ENCODE data around the gene RTL10. TPM values are rescaled to one million over a fixed set of nuclear protein-coding genes. Genes with fewer than 3 reads are reported as not detected.
"Not testable (repeated sequence)": the region's sequence is repeated elsewhere in the genome, so short reads cannot be mapped to it uniquely, and the experiment has no call there.

The RTL10 gene
- polyA plus RNA-seq, 1 donor, result 24.5 TPM

DNA sequence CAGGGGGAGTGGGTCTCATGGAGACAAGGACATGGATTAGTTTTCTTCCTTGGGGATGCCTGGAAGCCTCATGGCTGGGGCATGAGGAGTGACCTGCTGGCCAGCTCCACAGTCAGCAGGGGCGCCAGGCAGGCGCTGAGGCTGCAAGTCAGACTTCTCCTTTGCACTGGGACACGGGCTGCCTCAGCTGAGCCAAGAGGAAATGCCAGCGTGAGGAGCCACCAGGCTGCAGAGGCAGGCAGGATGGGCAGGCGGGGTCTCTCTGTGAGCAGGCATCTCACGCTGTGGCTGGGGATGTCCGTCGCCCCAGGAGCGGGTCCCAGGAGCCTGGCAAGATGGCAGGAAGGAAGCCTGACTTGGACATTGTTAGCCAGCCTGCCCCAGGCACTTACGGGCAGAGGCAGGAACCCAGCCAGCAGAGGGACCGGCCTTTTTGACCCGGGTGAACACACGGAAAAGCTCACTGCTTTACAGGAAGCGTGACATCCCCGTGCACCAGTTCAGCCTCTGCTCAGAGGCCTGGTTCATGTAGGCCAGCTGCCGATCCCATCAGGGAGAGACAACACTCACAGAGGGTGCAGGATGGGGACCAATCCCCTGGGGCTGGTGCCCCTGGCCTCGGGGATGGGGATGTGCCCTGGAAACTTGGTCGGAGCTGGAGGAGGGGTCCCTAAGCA, 10.2 kb downstream of the RTL10 start:
- DNase-seq, result no peak

DNA sequence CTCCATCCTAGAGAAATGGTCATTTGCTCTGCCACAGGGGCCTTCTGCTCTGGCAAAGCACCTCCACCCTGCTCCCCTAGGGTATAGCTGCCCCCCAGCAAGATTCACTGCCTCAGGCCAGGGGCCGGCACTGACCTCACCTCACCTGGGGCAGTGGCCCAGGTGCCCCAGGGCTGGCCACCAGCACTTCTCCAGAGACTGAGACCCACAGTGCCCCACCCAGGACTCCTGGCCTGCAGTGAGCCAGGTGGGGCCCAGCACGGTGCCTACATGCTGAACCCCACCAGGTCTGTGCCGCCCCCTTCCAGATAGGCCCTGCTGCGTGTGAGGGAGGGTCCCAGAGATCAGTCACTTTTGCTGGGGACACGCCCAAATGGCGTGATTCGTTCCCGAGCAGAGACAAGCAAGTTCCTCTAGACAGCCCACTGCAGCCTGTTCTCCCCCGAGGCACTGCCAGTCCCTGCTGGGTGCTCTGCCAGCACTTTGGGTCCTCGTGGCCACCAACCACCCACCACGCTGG, 10.8 kb downstream of the RTL10 start:
- DNase-seq, result no peak

DNA sequence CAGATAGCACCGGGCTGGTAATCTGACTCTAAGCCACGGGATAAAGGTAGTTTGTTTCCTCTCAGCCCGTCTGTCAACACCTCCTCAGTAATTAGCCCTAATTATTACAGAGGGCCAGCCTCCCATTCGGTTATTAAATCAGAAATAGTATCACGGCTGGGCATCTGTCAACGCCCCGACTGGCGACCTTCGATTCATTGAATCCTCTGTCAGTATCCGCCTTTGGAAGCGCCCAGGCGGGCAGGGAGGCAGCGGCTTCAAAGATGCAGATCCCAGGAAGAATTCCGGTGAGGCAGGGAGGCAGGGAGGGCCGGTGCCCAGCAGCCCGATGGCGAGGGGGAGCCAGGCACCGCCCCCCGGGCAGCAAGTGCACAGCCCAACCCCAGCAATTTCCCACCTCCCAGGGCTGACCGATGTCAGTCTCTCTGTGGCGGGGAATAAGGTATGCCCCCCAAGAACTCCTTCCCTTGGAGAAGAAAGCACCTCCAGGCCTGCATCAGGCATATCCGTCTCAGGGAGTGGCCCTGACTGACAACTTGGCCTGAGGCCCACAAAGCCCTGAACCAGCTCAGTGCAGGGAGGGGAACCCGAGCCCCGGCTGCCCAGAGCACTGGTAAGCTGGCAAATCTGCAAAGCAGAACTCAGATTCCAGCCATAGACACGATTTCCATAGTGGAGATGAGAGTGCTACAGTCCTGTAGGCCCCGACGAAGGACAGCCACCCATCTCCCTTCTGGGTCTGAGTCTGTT, 11.4 kb downstream of the RTL10 start:
- DNase-seq, result no peak

DNA sequence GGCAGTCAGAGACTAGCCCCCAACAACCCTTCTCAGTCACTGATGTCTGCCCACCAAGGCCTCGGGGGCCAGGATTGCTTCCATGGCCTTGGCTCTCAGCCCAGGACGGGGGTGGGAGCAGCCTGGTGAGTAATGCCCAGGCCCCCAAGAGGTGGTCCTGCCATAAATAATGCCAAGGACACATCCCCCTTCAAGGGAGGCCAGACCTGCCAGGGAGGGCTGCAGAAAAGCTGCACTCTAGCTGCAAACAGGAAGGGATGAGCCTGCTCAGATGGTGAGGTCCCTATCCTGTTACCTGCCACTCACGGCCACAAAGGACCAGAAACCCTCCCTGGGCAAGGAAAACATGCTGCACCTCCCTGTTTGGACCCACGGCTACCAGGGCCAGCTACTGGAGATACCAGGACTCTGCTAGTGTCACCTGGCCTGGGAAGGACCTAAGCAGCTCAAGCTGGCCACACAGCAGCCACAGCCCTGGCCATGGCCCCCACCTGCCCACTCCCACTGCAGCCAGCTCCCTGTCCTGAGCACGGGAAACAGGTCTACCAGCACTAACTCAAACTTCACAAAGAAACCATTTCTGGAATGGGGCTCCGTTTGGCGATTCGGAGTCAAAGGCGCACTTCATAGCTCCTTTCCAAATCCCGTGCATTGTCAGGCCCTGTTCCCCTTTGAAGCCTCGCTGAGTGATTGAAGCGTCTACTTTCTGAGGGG, 12.1 kb downstream of the RTL10 start:
- no peak for DNase-seq

DNA sequence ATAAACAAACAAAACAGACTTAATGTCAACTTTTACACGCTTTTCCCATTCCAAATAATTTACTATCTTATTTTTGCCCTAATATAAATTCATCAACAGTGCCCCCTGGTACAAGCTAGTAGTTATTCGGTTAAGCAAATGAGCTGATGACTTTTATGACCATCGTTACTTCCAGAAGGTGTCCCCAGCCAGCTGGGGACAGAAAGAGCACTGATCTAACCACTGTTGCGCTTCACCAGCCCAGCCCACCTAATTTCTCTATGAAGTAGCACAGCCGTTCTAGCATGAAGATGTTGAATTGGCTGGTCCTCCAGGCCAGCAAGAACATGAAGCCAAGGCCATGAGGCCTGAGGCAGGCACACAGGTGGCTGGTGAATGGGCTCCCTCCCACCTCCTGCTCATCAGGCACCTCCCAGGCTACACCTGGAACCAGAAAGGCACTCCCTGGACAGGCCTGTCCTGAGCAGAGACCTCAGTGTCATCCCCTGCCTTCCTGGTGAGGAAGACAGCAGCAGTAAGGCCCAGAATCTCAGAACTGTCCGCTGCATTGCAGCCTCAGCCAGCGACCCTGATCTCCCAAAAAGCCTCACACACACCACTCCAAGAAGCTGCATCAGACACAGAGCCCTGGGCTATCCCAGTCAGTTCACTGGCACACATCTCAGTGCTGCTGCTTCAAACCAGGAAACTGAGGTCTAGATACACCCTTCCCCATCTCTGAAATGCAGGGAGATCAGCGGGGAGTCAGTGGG, 12.9 kb downstream of the RTL10 start:
- no peak for DNase-seq

DNA sequence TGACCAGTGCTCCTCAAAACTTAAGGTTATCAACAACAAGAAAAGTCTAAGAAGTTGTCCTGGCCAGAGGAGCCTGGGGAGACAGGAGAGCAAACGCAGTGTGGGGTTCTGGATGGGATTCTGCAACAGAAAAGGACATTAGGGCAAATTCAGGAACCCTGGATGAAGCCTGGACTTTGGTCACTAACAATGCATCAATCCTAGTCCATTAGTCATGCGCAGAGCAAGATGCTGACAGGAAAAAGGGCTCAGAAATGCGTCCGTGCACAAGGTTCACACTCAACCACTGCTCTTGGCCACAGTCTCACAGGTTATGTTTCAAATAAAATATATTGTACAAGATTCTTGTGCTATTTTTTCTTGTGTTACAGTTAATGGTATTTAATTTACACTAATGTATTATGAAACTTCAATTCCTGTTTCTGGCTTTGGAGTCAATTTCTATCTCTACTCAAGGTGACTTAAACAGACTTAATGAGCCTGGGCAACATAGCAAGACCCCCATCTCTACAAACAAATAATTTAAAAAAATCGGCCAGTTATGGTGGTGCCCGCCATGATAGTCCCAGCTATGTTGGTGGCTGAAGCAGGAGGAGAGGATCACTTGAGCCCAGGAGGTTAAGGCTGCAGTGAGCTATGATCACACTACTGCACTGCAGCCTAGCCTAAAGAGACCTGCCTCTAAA, 13.6 kb downstream of the RTL10 start:
- DNase-seq, result no peak

DNA sequence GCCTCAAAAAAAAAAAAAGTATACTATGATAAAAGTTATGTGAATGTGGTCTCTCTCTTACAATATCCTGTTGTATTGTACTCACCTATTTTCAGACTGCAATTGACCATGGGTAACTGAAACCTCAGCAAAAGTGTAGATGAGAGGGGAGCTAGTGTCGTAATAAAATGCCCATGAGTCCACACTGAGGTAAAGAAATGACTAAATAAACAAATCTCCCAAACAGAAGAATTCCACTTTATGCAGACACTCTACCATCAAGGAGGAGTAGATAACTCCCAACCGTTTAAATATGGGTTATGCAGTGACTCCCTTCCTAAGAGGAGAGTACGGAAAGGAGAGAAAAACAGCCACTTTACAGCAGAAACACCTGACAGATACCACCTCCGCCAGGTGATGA, 14.6 kb downstream of the RTL10 start:
- DNase-seq, result no peak

DNA sequence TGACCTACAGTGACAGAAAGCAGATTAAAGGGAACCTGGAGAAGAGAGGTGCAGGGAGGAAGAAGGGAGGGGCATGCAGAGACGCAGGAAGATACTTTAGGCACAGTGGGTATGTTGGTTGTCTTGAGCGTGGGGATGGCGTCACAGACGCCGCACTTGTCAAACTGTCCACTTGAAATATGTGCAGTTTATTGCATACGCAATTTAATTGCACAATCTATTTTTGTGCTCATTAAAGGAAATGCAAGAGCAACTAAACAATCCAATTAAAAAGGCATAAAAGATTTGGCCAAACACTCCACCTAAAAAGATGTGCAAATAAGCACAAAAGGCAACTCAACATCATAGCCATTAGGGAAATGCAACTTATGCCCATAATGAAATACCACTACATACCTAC, 16.8 kb downstream of the RTL10 start:
- no peak for DNase-seq

DNA sequence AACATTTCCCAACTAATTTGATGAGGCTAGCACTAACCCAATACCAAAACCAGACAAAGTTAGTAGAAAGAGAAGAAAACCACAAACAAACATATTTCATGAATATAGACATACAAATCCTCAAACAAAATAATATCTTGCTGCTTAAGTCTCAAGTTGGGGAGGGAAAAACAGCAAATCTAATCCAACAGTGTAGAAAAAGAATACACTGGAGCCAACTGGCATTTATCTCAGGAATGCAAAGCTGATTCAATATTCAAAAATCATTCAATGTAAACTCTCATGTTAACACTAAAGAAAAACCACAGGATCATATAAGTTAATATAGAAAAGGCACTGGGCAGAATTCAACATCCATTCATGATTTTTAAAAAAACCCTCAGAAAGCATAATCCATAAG, 18.2 kb downstream of the RTL10 start:
- no peak for DNase-seq

DNA sequence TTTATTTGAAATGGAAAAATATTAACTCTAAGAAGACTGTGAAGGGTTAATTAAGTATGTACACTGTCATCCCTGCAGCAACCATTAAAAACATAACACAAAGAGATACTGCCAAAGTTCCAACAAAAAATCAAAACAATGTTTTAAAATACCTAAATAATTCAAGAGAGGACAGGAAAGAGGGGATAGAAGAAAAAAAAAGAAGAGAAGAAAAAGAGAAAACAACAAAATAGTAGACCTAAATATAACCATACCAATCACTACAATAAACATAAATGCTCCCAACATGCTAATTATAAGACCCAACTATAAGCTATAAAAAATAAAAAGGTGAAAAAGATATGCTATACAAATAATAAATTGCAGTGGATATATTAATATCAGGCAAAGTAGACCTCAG, 20.1 kb downstream of the RTL10 start:
- DNase-seq, result no peak

DNA sequence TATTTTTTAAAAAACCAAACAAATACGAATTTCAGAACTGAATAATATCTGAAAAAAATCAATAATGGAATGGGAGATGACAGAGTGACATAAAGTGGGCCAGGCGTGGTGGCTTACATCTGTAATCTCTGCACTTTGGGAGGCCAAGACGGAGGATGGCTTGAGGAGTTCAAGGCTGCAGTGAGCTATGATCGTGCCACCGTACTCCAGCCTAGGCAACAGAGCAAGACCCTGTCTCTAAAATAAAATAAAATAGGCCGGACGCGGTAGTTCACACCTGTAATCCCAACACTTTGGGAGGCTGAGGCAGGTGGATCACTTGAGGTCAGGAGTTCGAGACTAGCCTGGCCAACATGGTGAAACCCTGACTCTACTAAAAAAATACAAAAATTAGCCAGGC, 21.3 kb downstream of the RTL10 start:
- not testable (repeated sequence) for DNase-seq

DNA sequence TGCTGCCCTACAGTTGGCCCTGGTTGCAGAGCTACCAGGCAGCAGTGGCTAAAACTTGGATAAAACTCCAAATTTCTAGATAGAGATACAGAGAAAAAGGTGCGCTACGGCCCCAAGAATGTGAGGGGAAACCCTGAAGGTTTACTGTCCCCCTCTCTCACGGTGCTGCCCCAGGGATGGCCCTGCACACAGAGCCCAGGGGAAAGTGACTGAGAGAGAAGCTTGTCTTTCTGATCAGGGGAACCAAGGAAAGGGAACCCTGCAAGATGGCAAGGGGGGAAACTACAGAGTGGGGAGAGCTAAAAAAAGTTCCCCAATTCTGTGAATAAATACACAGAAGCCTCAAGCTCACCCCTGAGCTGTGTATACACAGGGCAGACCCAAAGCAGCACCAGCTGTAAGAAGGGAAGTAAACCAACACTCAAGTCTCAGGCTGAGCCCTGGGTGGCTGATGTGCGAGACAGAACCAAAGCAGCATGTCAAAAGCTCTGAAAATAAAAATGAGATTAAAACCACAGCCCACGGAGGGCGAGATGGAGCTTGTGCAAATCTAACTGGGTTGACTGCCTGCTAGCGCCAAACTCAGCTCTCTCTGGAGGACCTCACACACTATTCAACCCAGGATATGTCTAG, 22.1 kb downstream of the RTL10 start:
- no peak for DNase-seq

DNA sequence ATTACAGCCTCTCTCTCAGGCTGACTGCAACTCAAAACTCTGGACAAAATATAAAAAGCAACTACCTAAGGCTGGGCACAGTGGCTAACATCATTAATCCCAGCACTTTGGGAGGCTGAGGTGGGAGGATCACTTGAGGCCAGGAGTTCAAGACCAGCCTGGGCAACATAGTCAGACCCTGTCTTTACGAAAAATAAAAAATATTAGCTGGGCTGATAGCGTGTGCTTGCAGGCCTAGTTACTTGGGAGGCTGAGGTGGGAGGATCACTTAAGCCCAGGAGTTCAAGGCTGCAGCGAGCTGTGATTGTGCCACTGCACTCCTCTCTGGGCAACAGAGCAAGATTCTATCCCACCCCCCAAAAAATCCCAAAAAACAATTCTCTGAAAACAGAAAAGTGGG, 22.7 kb downstream of the RTL10 start:
- DNase-seq, result not testable (repeated sequence)

DNA sequence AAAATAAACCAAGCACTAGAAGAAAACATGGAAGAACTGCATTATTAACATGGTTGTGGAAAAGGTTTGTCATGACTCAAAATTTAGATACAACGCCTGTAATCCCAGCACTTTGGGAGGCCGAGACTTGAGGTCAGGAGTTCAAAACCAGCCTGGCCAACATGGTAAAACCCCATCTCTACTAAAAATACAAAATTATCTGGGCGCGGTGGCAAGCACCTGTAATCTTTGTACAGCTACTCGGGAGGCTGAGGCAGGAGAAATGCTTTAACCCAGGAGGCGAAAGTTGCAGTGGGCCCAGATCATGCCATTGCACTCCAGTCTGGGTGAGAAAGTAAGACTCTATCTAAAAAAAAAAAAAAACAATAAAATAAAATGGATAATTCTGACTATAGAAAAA, 23.7 kb downstream of the RTL10 start:
- DNase-seq, result no peak

DNA sequence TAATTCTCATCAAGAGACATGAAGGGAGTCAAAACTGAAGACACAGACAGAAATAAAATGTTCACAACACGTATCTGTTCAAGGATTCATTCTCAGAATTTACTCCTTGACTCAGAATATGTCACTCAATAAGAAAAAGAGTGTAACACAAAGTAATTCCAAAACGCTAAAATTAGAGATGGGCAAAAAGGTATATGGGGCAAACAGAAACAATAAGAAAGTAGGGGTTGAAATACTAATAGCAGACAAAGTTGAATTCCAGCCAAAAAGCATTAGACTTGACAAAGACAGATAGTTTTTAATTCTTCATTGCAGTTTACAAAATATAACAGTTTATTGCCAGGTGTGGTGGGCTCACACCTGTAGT, 26.7 kb downstream of the RTL10 start:
- no peak for DNase-seq

DNA sequence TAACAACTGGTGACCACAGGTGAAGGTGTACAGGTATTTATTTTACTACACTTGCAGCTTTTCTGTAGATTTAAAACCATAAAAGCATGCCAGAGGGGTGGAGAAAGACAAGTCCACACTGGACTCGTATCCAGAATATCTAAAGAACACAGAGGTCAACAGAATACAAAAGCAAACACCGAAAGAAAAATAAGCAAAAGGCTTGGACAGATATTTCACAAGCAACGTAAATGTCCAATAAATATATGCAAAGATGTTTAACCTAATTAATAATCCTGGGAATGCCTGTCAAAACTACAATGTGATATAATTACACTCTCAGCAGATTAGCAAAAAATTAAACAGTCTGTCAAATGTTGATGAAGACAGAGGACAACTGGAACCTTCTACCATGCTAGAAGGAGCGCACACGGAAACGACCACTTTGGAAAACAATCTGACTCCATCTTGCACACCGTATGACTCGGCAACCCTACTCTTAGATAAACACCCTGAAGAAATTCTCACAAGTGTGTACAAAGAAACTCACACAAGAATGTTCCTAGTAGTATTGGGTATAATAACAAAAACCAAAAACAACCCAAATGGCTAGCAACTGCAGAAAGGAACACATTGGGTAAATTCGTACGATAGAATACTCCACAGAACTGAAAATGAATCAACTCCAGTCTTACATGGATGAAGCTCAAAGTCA, 27.2 kb downstream of the RTL10 start:
- DNase-seq, result no peak

DNA sequence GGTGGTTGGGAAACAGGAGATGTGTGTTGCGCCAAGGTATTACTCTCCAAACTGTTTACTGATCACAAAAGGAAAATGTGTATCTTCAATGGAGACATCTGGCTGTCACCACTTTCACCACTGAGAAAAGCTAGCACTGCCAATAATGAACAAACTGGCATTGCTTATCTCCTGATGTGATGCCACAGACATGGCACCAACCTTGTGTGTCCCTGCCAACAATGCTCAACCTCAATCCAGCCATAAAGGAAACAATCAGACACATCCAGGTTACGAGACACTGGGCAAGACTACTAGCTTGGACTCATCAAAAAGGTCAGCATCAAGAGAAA, 28.1 kb downstream of the RTL10 start:
- no peak for DNase-seq

DNA sequence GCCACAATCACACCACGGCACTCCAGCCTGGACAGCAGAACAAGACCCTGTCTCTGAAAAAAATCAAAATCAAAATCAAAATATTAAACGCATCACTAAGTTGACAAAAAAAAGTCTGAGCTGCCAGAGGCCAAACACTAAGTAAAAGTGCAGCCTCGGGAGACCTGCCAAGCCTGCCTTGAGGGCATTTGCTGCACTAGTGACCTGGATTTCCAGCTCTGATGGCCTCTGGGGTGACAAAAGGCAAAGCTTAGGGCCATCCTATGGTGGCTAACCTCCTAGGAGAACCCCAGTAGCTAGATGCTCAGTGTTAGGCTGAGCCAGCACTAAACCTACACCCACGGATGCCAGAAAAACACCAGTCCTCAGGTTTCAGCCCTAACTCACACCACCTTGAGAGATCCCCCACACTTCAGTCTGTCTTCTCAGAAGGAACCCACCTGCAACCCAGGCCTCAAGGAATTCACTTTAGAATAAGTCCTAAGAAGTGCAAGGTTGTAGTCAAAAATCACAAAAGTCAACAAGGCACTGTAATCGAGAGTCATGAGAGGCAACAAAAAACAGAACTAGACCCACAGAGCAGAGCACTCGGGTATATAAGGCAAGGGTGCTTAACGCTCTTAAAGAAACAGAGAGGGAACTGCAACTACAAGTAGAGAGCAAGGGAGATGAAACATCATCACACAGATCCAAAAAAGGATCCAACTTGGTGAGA, 28.6 kb downstream of the RTL10 start:
- no peak for DNase-seq

DNA sequence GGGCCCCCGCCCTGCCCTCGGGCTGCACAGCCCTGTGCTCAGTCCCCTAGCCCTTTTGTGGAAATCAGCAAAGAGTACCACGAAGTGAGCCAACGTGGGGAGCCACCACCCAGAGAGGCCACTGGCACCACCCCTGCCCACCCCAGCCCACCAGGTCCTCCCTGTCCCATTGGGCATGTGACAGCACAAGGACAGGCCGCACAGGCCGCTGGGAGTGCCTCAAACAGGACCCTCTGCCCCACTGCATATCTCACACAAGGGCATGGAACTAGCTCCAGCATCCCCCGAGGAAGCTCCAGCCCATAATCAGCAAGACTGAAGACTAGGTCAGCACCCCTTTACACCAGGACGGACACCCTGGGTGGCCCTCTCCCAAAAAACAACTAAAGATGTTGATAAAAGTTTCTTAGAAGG, 29.7 kb downstream of the RTL10 start:
- no peak for DNase-seq

Measured in left kidney (tissue), 2 donors.